ENCODE measurements around the gene ATP5ME. TPM values are rescaled to one million over a fixed set of nuclear protein-coding genes. Genes with fewer than 3 reads are reported as not detected.
"Not testable (repeated sequence)": the region's sequence is repeated elsewhere in the genome, so short reads cannot be mapped to it uniquely, and the experiment has no call there.

Gene ATP5ME
- total RNA-seq, 1 donor from 2014 or later: 95.1 TPM

DNA sequence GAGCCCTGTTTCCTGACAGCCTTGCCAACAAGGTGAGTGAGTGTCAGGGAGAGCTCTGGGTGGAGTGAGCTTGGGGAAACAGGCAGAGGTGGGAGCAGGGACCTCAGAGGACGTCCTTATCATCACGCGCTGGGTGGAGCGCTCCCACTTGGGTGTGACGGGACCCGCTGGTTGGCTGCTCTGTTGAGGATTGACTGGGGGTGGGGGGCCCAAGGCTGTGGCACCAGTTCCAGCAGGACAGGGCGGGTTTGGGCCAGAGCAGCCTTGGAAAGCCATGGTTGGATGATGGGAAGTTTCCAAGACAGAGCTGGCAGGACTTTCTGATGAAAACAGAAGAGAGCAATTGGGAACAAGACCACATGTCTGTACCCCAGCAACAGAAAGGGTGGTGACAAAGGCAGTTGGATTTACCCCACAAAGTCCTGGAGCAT, 28.6 kb upstream of the ATP5ME start:
- Histone ChIP-seq H3K27me3 (peaks cover 15% of the 10 kb centered on the region), H2AFZ (replicated peaks) (no peak overlapping the region), H3K4me2 (no peak overlapping the region), H3K36me3 (no peaks in the 10 kb centered on the region), H3K79me2 (ENCODE audit: low read depth) (peaks cover 19% of the 10 kb centered on the region), H3K27ac (no peak overlapping the region), H3F3A (ENCODE audit: low read depth) (no peaks in the 10 kb centered on the region), H3K9me3 (ENCODE audit: low read depth) (no peaks in the 10 kb centered on the region), H3K4me1 (peaks cover 9% of the 10 kb centered on the region), H4K20me1 (ENCODE audit: low read depth) (peaks cover 10% of the 10 kb centered on the region), H3K4me3 (no peak overlapping the region), H3K9ac (no peak overlapping the region)
- no peak overlapping the region for H3K27ac Mint-ChIP-seq
- peaks cover 4% of the 10 kb centered on the region for H3K9me3 Mint-ChIP-seq
- no peaks in the 10 kb centered on the region for H3K36me3 Mint-ChIP-seq
- H3K4me3 Mint-ChIP-seq: peak overlapping the region; percentile 49
- TF ChIP-seq EZH2phosphoT487 (IDR thresholded peaks at IDR 0.05): no peak
- TF ChIP-seq, protein P1, sequence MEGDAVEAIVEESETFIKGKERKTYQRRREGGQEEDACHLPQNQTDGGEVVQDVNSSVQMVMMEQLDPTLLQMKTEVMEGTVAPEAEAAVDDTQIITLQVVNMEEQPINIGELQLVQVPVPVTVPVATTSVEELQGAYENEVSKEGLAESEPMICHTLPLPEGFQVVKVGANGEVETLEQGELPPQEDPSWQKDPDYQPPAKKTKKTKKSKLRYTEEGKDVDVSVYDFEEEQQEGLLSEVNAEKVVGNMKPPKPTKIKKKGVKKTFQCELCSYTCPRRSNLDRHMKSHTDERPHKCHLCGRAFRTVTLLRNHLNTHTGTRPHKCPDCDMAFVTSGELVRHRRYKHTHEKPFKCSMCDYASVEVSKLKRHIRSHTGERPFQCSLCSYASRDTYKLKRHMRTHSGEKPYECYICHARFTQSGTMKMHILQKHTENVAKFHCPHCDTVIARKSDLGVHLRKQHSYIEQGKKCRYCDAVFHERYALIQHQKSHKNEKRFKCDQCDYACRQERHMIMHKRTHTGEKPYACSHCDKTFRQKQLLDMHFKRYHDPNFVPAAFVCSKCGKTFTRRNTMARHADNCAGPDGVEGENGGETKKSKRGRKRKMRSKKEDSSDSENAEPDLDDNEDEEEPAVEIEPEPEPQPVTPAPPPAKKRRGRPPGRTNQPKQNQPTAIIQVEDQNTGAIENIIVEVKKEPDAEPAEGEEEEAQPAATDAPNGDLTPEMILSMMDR (IDR thresholded peaks at IDR 0.05): no peak
- TF ChIP-seq EZH2 (IDR thresholded peaks at IDR 0.05): no peak
- DNase-seq (ENCODE audit: low spot score): no peak
- H3K4me1 Mint-ChIP-seq: peaks cover 3% of the 10 kb centered on the region
- peaks cover 12% of the 10 kb centered on the region for H3K27me3 Mint-ChIP-seq (ENCODE audit: insufficient read depth, low read depth)

DNA sequence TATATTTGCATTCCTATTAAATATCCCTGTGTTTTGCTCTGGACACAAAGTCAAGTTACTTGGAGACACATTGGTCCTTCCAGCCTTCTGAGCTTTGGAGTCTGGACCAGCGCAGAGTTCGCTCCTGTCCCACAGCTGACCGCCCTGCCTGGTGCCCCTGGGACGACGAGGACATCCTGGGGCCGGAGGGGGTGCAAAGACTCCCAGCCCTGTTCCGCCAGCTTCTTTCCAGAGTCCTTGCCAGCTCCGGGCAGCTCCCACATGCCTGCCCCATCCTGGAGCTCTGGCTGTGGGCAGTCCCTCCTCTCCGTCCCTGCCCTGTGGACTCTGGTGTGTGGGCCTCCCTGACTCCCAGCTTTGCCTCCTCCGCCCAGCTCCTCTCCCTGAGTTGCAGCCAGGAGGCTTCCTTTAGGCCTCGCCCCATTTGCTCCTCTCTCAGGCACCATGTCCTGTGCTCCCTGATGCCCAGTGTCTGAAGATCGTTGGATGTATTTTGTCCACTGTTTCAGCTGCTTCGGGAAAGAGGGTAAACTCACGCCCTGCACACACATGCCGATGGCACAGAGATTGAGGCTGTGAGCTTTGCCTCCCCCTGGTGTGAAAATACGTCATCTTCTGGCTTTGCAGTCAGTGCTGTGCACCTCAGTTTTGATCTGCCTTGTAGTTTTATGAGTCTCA, 26.6 kb upstream of the ATP5ME start:
- Histone ChIP-seq H3K4me1 (no peaks in the 10 kb centered on the region), H4K20me1 (ENCODE audit: low read depth) (no peaks in the 10 kb centered on the region), H3K4me2 (no peak overlapping the region), H3F3A (ENCODE audit: low read depth) (no peaks in the 10 kb centered on the region), H3K36me3 (no peaks in the 10 kb centered on the region), H3K79me2 (ENCODE audit: low read depth) (peaks cover under 1% of the 10 kb centered on the region), H3K9ac (no peak overlapping the region), H2AFZ (replicated peaks) (no peak overlapping the region), H3K27me3 (peaks cover 15% of the 10 kb centered on the region), H3K9me3 (ENCODE audit: low read depth) (no peaks in the 10 kb centered on the region), H3K27ac (no peak overlapping the region), H3K4me3 (no peak overlapping the region)
- TF ChIP-seq EZH2phosphoT487 (IDR thresholded peaks at IDR 0.05) (no peak), EZH2 (IDR thresholded peaks at IDR 0.05) (no peak)
- TF ChIP-seq, protein P1 (IDR thresholded peaks at IDR 0.05): peak; percentile 25
- peaks cover 4% of the 10 kb centered on the region for H3K9me3 Mint-ChIP-seq
- peaks cover 3% of the 10 kb centered on the region for H3K4me1 Mint-ChIP-seq
- no peaks in the 10 kb centered on the region for H3K36me3 Mint-ChIP-seq
- no peak for DNase-seq (ENCODE audit: low spot score)
- no peak overlapping the region for H3K4me3 Mint-ChIP-seq
- peak overlapping the region; percentile 5 for H3K27ac Mint-ChIP-seq
- H3K27me3 Mint-ChIP-seq (ENCODE audit: insufficient read depth, low read depth): peaks cover 12% of the 10 kb centered on the region

DNA sequence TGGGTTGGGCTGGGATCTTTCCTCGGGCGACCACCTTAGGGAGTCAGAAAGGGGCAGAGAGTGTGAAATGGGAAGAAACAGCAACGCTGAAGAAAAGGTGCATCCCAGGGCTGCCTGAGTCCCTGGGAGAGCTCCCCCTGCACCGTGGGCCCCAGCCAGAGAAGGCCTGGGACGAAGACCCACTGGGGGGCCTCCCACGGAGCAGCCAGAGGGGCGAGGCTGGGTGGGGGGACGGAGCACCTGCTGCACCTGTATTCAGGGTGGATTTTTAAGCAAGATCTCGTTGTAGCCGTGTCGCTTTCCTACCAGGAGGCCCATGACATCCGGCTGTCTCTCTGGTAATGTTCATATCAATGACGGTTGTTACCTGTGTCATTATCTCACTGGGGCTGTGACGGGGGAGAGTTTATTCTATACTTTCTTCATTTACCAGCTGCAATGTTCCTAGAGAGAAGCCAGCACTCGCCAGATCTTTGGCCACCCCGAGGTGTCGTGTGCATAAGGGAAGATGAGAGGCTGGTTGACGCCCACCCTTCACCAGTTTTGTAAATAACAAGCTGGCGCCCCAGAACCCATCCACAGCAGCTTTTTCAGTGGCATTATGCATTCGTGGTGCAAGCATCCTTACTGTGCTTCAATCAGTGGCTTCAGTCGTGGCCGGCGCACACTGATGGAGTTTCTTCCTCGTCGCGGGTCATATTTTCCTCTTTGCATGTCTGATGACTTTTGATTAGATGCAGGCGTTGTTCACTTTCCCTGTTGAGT, 25.9 kb upstream of the ATP5ME start:
- no peak overlapping the region for H3K4me3 ChIP-seq
- H3K27ac Mint-ChIP-seq: peak overlapping the region; percentile 5
- H3K36me3 Mint-ChIP-seq: no peaks in the 10 kb centered on the region
- no peaks in the 10 kb centered on the region for H3K4me1 ChIP-seq
- no peak overlapping the region for H3K9ac ChIP-seq
- no peak for DNase-seq (ENCODE audit: low spot score)
- no peak overlapping the region for H3K4me3 Mint-ChIP-seq
- H2AFZ ChIP-seq (replicated peaks): no peak overlapping the region
- TF ChIP-seq EZH2 (IDR thresholded peaks at IDR 0.05) (no peak), EZH2phosphoT487 (IDR thresholded peaks at IDR 0.05) (no peak)
- TF ChIP-seq, protein P1 (IDR thresholded peaks at IDR 0.05): no peak
- H4K20me1 ChIP-seq (ENCODE audit: low read depth): no peaks in the 10 kb centered on the region
- H3K79me2 ChIP-seq (ENCODE audit: low read depth): no peaks in the 10 kb centered on the region
- peaks cover 12% of the 10 kb centered on the region for H3K27me3 ChIP-seq
- H3K9me3 ChIP-seq (ENCODE audit: low read depth): no peaks in the 10 kb centered on the region
- H3K4me2 ChIP-seq: no peak overlapping the region
- peaks cover 12% of the 10 kb centered on the region for H3K27me3 Mint-ChIP-seq (ENCODE audit: insufficient read depth, low read depth)
- no peak overlapping the region for H3K27ac ChIP-seq
- H3K9me3 Mint-ChIP-seq: peaks cover 4% of the 10 kb centered on the region
- H3K4me1 Mint-ChIP-seq: peaks cover 3% of the 10 kb centered on the region
- H3K36me3 ChIP-seq: no peaks in the 10 kb centered on the region
- H3F3A ChIP-seq (ENCODE audit: low read depth): no peaks in the 10 kb centered on the region

DNA sequence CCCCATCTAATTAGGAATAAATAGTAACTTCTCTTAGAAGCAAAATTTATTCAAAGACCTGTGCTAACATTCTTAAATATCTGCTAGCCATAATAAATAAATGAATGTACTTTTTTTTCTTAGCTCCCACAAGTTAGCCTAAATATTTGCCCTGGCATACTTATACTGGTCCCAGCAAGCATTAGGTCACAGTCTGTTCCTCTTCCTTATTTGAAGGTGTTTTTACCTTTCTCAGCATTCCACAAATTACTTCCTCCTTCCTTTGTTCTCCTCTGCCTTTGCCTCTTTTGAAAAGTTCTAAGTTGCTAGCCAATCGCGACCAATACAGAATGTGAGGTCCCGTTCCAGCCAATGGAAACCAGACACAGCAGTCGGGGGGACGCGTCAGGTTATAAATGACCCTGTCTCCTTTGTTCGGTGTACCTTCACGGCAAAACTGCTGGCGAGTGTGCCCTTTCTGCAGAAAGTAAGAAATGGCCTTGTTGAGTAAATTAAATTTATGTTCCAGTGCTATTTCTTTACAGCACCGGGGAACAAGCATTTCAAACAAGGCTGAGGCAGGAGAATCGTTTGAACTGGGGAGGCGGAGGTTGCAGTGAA, 20.4 kb upstream of the ATP5ME start:
- not testable (repeated sequence) for H3K27me3 ChIP-seq; H3F3A ChIP-seq (ENCODE audit: low read depth); H3K4me1 Mint-ChIP-seq; H3K4me1 ChIP-seq; H3K27ac ChIP-seq; H3K4me2 ChIP-seq; H3K4me3 Mint-ChIP-seq; DNase-seq (ENCODE audit: low spot score); H3K79me2 ChIP-seq (ENCODE audit: low read depth); H3K36me3 ChIP-seq; H3K9me3 Mint-ChIP-seq; H3K36me3 Mint-ChIP-seq; H3K9ac ChIP-seq; H3K4me3 ChIP-seq; H3K9me3 ChIP-seq (ENCODE audit: low read depth); H3K27ac Mint-ChIP-seq; H4K20me1 ChIP-seq (ENCODE audit: low read depth)
- peaks cover 15% of the 10 kb centered on the region for H3K27me3 Mint-ChIP-seq (ENCODE audit: insufficient read depth, low read depth)
- H2AFZ ChIP-seq (replicated peaks): peak overlapping the region; percentile 47
